Gastroesophageal sphincter (tissue), 4 donors: ENCODE data around the gene TMEM123. TPM values are rescaled to one million over a fixed set of nuclear protein-coding genes. Genes with fewer than 3 reads are reported as not detected.

ENCODE experiments used
- ATAC-seq: fragments of 150-250 bp; one replicate; pipeline ENCODE4 v1.9.1; 2016; ENCODE audit warnings: mild to moderate bottlenecking, moderate library complexity
- H3K27ac ChIP-seq, 4 donors: fragments of 200-600 bp; sonication (generic) in 3 of 4; 1 replicate in 3 of 4; 2 replicates in 1 of 4; pipeline ENCODE4 v1.5.1; 2016 to 2019
- H3K27me3 ChIP-seq: fragments of 200-600 bp; sonication (generic); one replicate; pipeline ENCODE4 v1.5.1; 2019
- H3K36me3 ChIP-seq, 2 donors: fragments of 200-600 bp; sonication (generic); one replicate each; pipeline ENCODE4 v1.5.1; 2019; ENCODE audit warnings: control low read depth in 1 of 2
- H3K4me1 ChIP-seq, 3 donors: fragments of 200-600 bp; sonication (generic); 1 replicate in 2 of 3; 2 replicates in 1 of 3; pipeline ENCODE4 v1.5.1; 2016 to 2019; ENCODE audit warnings: control low read depth in 2 of 3
- H3K4me3 ChIP-seq, 2 donors: fragments of 200-600 bp; sonication (generic); one replicate each; pipeline ENCODE4 v1.5.1; 2019; ENCODE audit warnings: mild to moderate bottlenecking in 1 of 2, moderate library complexity in 1 of 2
- H3K9me3 ChIP-seq, 3 donors: fragments of 200-600 bp; sonication (generic); one replicate each; pipeline ENCODE4 v1.5.1; 2017 to 2019; ENCODE audit warnings: control low read depth in 2 of 3
- CTCF ChIP-seq, 4 experiments: fragments of 200-600 bp in 2 of 4; fragments of 450-650 bp in 2 of 4; sonication (generic) in 1 of 4; IDR thresholded peaks; one replicate each; pipeline ENCODE4 v1.5.1; 2017 to 2019; ENCODE audit warnings: antibody characterized with exemption in 4 of 4, mild to moderate bottlenecking in 2 of 4, moderate library complexity in 2 of 4
- EP300 ChIP-seq: sonication (generic); formaldehyde crosslinking; IDR thresholded peaks from one replicate; pipeline ENCODE4 v1.6.1; 2017; ENCODE audit warnings: antibody characterized with exemption, mild to moderate bottlenecking
- POLR2A ChIP-seq, 2 donors: fragments of 450-650 bp; IDR thresholded peaks; one replicate each; pipeline ENCODE4 v1.6.1; 2017; ENCODE audit warnings: antibody characterized with exemption in 2 of 2, mild to moderate bottlenecking in 2 of 2, moderate library complexity in 1 of 2
- POLR2AphosphoS5 ChIP-seq: sonication (generic); formaldehyde crosslinking; IDR thresholded peaks from one replicate; pipeline ENCODE4 v1.6.1; 2017; ENCODE audit warnings: antibody characterized with exemption
- WGBS, 2 donors: methylation state at CpG; one replicate each; pipeline ENCODE4 v1.1.5; 2018; ENCODE audit warnings: low coverage in 1 of 2; 5-methylcytosine and 5-hydroxymethylcytosine counted together
- total RNA-seq, 4 donors: library from RNA; depleted of rRNA; stranded (reverse); fragments of >200 nt; gene quantifications; one replicate each; pipeline ENCODE4 v1.1.0, GENCODE V29; 2016

Gene TMEM123
- total RNA-seq, 4 donors from 2014 or later, result 87.6 to 141 (median 101) TPM

GRCh38 chr11:102414559-102414958 is 38.0 kb downstream of the TMEM123 start:
- Histone ChIP-seq H3K4me3 (no peak overlapping the region), H3K9me3 (peaks cover 0 to 16% (median 0%) of the 10 kb centered on the region in 3 donors), H3K27ac (no peak overlapping the region), H3K36me3 (no peaks in the 10 kb centered on the region), H3K4me1 (peaks cover 0 to 12% (median 0%) of the 10 kb centered on the region in 3 donors), H3K27me3 (no peaks in the 10 kb centered on the region)
- no peak for ATAC-seq
- WGBS, 2 donors, result 92 to 100% methylated on average over 2 of the region's 2 CpGs
- TF ChIP-seq CTCF (IDR thresholded peaks at IDR 0.05), result no peak
- no peak for TF ChIP-seq EP300
- TF ChIP-seq POLR2A (IDR thresholded peaks at IDR 0.05), result no peak
- TF ChIP-seq POLR2AphosphoS5, result no peak

DNA sequence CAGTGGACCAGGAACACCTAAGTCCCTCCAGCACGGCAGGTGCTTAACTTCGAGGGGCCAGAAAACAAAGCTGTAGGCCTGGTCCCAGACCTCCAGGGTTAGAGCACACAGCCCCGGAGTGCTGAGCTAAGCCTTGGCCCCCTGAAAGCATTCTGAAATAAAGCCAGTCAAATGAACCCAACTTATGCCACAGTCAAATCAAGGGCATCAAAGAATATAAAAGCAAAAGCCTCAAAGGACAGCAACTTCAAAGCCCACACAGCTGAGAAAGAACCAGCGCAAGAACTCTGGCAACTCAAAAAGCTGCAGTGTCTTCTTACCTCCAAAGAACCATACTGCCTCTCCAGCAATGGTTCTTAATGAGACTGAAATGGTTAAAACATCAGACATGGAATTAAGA is 39.1 kb downstream of the TMEM123 start:
- Histone ChIP-seq H3K27ac (no peak overlapping the region), H3K36me3 (no peaks in the 10 kb centered on the region), H3K4me3 (no peak overlapping the region), H3K9me3 (peaks cover 0 to 16% (median 0%) of the 10 kb centered on the region in 3 donors), H3K4me1 (peaks cover 0 to 12% (median 0%) of the 10 kb centered on the region in 3 donors), H3K27me3 (no peaks in the 10 kb centered on the region)
- TF ChIP-seq POLR2A (IDR thresholded peaks at IDR 0.05), result no peak
- no peak for TF ChIP-seq EP300
- ATAC-seq, result no peak
- 93 to 100% methylated on average over 2 to 3 of the region's 4 CpGs for WGBS, 2 donors

GRCh38 chr11:102411142-102411541 is 41.4 kb downstream of the TMEM123 start:
- WGBS, 2 donors, result 89 to 95% methylated on average over 5 to 7 of the region's 7 CpGs

DNA sequence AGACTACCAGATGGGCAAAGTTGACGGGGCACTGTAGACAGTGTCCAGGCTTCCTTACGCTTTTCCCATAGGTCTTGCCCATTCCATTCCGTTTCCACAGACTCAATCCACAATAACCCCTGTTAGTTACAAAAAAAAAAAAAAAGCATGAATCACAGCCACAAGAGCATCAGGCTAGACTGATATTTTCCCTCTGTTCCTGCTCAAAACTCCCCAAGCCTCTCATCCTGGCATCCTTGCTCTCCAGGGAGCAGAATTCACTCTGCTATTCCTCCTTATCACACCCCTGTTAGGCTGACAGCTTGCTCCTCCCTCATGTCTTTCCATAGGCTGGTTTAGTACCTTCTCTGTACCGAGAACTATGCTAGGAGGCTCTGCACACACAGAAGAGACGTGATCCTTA is 42.2 kb downstream of the TMEM123 start:
- H3K4me1 ChIP-seq, result peaks cover 0 to 30% (median 0%) of the 10 kb centered on the region in 3 donors
- no peaks in the 10 kb centered on the region for H3K9me3 ChIP-seq
- WGBS, 2 donors, result 66 to 75% methylated on average over 4 to 5 of the region's 5 CpGs
- ATAC-seq, result no peak
- peaks cover 0 to 9% of the 10 kb centered on the region in 2 donors for H3K36me3 ChIP-seq
- H3K4me3 ChIP-seq, result no peak overlapping the region
- TF ChIP-seq CTCF (IDR thresholded peaks at IDR 0.05), result no peak
- no peak for TF ChIP-seq POLR2A (IDR thresholded peaks at IDR 0.05)
- TF ChIP-seq POLR2AphosphoS5, result no peak
- no peak for TF ChIP-seq EP300
- H3K27ac ChIP-seq, result no peak overlapping the region
- H3K27me3 ChIP-seq, result no peaks in the 10 kb centered on the region

More at GRCh38 chr11:102411142-102411541, 41.4 kb downstream of the TMEM123 start:
- H3K4me3 ChIP-seq, result no peak overlapping the region
- no peak overlapping the region for H3K27ac ChIP-seq
- TF ChIP-seq EP300, result no peak
- no peak for TF ChIP-seq CTCF (IDR thresholded peaks at IDR 0.05)
- TF ChIP-seq POLR2A (IDR thresholded peaks at IDR 0.05), result no peak
- no peak for TF ChIP-seq POLR2AphosphoS5
- peaks cover 0 to 3% (median 0%) of the 10 kb centered on the region in 3 donors for H3K9me3 ChIP-seq
- peaks cover 0 to 30% (median 0%) of the 10 kb centered on the region in 3 donors for H3K4me1 ChIP-seq
- no peak for ATAC-seq
- H3K36me3 ChIP-seq, result peaks cover 0 to 5% of the 10 kb centered on the region in 2 donors
- no peaks in the 10 kb centered on the region for H3K27me3 ChIP-seq

DNA sequence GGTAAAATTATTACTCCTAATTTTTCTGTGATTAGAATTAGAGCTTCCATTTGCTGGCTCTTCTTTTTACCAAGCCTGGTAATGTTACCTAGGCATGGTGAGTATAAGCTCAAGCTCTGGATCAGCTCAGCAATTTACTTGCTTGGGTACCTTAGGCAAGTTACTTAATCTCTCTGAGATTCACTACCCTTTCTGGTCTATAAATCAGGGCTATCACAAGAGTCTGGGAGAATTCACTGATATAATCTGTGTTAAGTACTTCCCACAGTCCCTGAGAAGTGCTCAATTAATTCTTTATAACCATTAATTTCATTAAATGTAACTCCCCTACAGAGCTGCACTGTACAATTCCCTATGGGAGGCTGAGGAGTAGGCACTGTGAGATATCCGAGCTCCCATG is 44.2 kb downstream of the TMEM123 start:
- no peak overlapping the region for H3K27ac ChIP-seq

More for the DNA sequence above, 44.2 kb downstream of the TMEM123 start:
- Histone ChIP-seq H3K9me3 (no peaks in the 10 kb centered on the region), H3K36me3 (peaks cover 0 to 21% of the 10 kb centered on the region in 2 donors), H3K4me3 (no peak overlapping the region), H3K27me3 (no peaks in the 10 kb centered on the region), H3K4me1 (peaks cover 0 to 30% (median 0%) of the 10 kb centered on the region in 3 donors)
- 83% methylated on average over 1 of the region's 1 CpG for WGBS, 2 donors
- no peak for ATAC-seq
- no peak for TF ChIP-seq EP300
- no peak for TF ChIP-seq CTCF (IDR thresholded peaks at IDR 0.05)
- TF ChIP-seq POLR2AphosphoS5, result no peak
- TF ChIP-seq POLR2A (IDR thresholded peaks at IDR 0.05), result no peak
